Smooth muscle cell (in vitro differentiated cells): ENCODE data around the gene ISLR. TPM values are rescaled to one million over a fixed set of nuclear protein-coding genes. Genes with fewer than 3 reads are reported as not detected.

Source experiments
- DNase-seq: peaks from one replicate; lab custom pipeline; 2025; ENCODE audit not compliant: unreplicated experiment; lab: John Stamatoyannopoulos, UW
- H2AFZ ChIP-seq: fragments of 200-600 bp; sonication (generic); 2 replicates; pipeline ENCODE4 v1.6.0; 2016; ENCODE audit warnings: antibody characterized with exemption, low read depth, mild to moderate bottlenecking
- H3F3A ChIP-seq: fragments of 200-600 bp; sonication (generic); 2 replicates; pipeline ENCODE4 v1.6.0; 2017; ENCODE audit warnings: antibody characterized with exemption, low read depth
- H3K27ac ChIP-seq: fragments of 200-600 bp; sonication (generic); 2 replicates; pipeline ENCODE4 v1.5.1; 2016; ENCODE audit warnings: low read depth, mild to moderate bottlenecking
- H3K27me3 ChIP-seq: fragments of 200-600 bp; sonication (generic); 2 replicates; pipeline ENCODE4 v1.6.1; 2016; ENCODE audit warnings: low read depth, mild to moderate bottlenecking
- H3K36me3 ChIP-seq: fragments of 200-600 bp; sonication (generic); 2 replicates; pipeline ENCODE4 v1.5.1; 2016; ENCODE audit warnings: low read depth
- H3K4me1 ChIP-seq: fragments of 200-600 bp; sonication (generic); 2 replicates; pipeline ENCODE4 v1.5.1; 2016; ENCODE audit warnings: low read depth
- H3K4me2 ChIP-seq: fragments of 200-600 bp; sonication (generic); 2 replicates; pipeline ENCODE4 v1.6.0; 2016; ENCODE audit warnings: mild to moderate bottlenecking
- H3K4me3 ChIP-seq: fragments of 200-600 bp; sonication (generic); 2 replicates; pipeline ENCODE4 v1.5.1; 2016; ENCODE audit warnings: mild to moderate bottlenecking
- H3K79me2 ChIP-seq: fragments of 200-600 bp; sonication (generic); 2 replicates; pipeline ENCODE4 v1.6.0; 2016; ENCODE audit warnings: low read depth, mild to moderate bottlenecking
- H3K9ac ChIP-seq: fragments of 200-600 bp; sonication (generic); 2 replicates; pipeline ENCODE4 v1.6.0; 2016; ENCODE audit warnings: low read depth
- H3K9me3 ChIP-seq: fragments of 200-600 bp; sonication (generic); replicated peaks from 2 replicates; pipeline ENCODE4 v1.5.1; 2016; ENCODE audit warnings: low read depth
- H4K20me1 ChIP-seq: fragments of 200-600 bp; sonication (generic); 2 replicates; pipeline ENCODE4 v1.6.0; 2016; ENCODE audit warnings: low read depth
- WGBS: methylation state at CpG from one replicate; pipeline ENCODE4 v1.1.7; 2016; ENCODE audit warnings: low lambda C conversion rate; 5-methylcytosine and 5-hydroxymethylcytosine counted together
- polyA plus RNA-seq: library from polyadenylated mRNA; unstranded; fragments of >200 nt; fragmentation: Nextera tagmentation; extraction: Ambion mirVana; gene quantifications from 2 replicates; pipeline ENCODE4 v1.2.1, GENCODE V29; 2016
- total RNA-seq: library from RNA; depleted of rRNA; stranded (reverse); fragments of >200 nt; gene quantifications from 2 replicates; pipeline ENCODE4 v1.2.3, GENCODE V29; 2014
- TF ChIP-seq, protein P1 (sequence below): fragments of 200-600 bp; sonication (generic); IDR thresholded peaks from 2 replicates; pipeline ENCODE4 v1.5.1; 2017; ENCODE audit warnings: borderline replicate concordance, mild to moderate bottlenecking, antibody characterized with exemption; ENCODE audit not compliant: insufficient read depth, poor library complexity, severe bottlenecking

The ISLR gene
- total and polyA plus RNA-seq, 2 experiments from 2014 or later: 119 to 130 TPM

DNA sequence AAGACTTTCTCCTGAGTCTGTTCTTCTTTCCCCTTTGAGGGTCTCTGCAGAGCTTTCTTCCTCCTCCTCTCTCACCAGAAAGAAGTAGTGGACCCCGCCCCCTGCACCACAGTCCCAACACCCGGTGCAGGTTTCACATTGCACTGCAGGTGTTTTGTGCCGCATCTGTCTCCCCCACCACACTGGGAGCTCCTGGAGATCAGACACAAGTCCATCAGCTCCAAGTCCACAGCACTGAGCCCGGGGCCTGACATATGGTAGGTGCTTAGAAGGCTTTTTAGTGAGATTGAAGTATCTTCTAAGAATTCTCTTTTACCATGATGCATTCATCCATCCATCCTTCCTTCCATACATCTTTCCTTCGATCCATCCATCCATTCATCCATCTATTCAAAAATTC lies 19.2 kb downstream of the ISLR start:
- Histone ChIP-seq H3K4me1 (peaks cover 21% of the 10 kb centered on the region), H3K4me3 (no peak overlapping the region), H3K36me3 (no peaks in the 10 kb centered on the region), H3K79me2 (peaks cover 17% of the 10 kb centered on the region), H3F3A (peaks cover 34% of the 10 kb centered on the region), H3K9me3 (no peaks in the 10 kb centered on the region), H3K27ac (peak overlapping the region; percentile 61), H3K27me3 (no peaks in the 10 kb centered on the region), H2AFZ (no peak overlapping the region), H4K20me1 (peaks cover 23% of the 10 kb centered on the region), H3K4me2 (peak overlapping the region; percentile 12), H3K9ac (no peak overlapping the region)
- WGBS: 91% methylated on average over 5 of the region's 5 CpGs
- TF ChIP-seq, protein P1, sequence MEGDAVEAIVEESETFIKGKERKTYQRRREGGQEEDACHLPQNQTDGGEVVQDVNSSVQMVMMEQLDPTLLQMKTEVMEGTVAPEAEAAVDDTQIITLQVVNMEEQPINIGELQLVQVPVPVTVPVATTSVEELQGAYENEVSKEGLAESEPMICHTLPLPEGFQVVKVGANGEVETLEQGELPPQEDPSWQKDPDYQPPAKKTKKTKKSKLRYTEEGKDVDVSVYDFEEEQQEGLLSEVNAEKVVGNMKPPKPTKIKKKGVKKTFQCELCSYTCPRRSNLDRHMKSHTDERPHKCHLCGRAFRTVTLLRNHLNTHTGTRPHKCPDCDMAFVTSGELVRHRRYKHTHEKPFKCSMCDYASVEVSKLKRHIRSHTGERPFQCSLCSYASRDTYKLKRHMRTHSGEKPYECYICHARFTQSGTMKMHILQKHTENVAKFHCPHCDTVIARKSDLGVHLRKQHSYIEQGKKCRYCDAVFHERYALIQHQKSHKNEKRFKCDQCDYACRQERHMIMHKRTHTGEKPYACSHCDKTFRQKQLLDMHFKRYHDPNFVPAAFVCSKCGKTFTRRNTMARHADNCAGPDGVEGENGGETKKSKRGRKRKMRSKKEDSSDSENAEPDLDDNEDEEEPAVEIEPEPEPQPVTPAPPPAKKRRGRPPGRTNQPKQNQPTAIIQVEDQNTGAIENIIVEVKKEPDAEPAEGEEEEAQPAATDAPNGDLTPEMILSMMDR: no peak
- DNase-seq: no peak

DNA sequence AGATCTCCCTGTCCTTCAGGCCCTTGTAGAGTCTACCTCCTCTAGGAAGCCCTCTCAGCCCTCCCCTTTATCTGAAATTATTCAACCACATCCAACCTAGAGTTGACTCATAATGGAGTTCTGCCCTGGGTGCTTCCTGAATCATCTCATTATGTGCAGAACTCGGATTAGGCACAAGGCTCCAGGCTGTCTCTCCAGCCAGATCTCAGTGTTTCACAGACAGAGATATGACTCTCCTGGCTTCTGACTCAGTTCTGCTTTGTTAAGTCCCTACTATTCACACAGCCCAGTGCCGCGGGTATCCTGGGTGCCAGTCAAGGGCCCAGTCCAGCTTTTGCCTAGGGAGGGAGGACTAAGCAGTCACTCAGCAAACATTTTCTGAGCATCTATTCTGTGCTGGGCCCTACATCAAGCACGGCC lies 19.8 kb downstream of the ISLR start:
- H3K27me3 ChIP-seq: no peaks in the 10 kb centered on the region
- H3K79me2 ChIP-seq: peaks cover 23% of the 10 kb centered on the region
- peak overlapping the region; percentile 12 for H3K4me2 ChIP-seq
- peaks cover 34% of the 10 kb centered on the region for H3F3A ChIP-seq
- TF ChIP-seq, protein P1: no peak
- H3K36me3 ChIP-seq: no peaks in the 10 kb centered on the region
- DNase-seq: no peak
- H2AFZ ChIP-seq: no peak overlapping the region
- no peak overlapping the region for H3K4me3 ChIP-seq
- 14% methylated on average over 4 of the region's 4 CpGs for WGBS
- no peaks in the 10 kb centered on the region for H3K9me3 ChIP-seq
- H3K9ac ChIP-seq: peak overlapping the region; percentile 25
- H3K4me1 ChIP-seq: peaks cover 21% of the 10 kb centered on the region
- peak overlapping the region; percentile 87 for H3K27ac ChIP-seq
- H4K20me1 ChIP-seq: peaks cover 28% of the 10 kb centered on the region

DNA sequence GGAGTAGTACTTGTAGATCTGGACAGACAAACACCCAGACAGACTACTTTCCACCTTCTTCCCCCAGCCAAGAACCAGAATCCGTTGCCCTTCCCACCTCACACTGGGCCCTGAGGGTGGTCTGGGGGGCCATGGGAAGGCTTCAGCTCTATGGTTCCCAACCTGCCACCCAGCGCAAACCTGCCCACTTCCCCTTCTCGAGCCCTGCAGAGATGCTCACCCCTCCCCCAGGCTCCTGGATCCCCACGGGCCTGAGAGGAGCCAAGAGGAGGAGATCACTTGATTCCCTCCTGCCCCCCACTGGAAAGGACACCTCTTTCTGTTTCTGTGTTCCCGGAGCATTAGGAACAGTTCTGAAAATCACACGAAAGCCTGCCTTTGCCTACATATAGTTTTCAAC lies 20.4 kb downstream of the ISLR start:
- H3K9ac ChIP-seq: peak overlapping the region; percentile 25

More for the DNA sequence above, 20.4 kb downstream of the ISLR start:
- TF ChIP-seq, protein P1: no peak
- H3F3A ChIP-seq: peaks cover 34% of the 10 kb centered on the region
- DNase-seq: no peak
- H3K9me3 ChIP-seq: no peaks in the 10 kb centered on the region
- H3K27me3 ChIP-seq: no peaks in the 10 kb centered on the region
- H3K79me2 ChIP-seq: peaks cover 29% of the 10 kb centered on the region
- H3K36me3 ChIP-seq: no peaks in the 10 kb centered on the region
- peaks cover 34% of the 10 kb centered on the region for H4K20me1 ChIP-seq
- peak overlapping the region; percentile 12 for H3K4me2 ChIP-seq
- no peak overlapping the region for H2AFZ ChIP-seq
- peak overlapping the region; percentile 87 for H3K27ac ChIP-seq
- no peak overlapping the region for H3K4me3 ChIP-seq
- 69% methylated on average over 6 of the region's 6 CpGs for WGBS
- peaks cover 22% of the 10 kb centered on the region for H3K4me1 ChIP-seq
